Ectodermal cell (in vitro differentiated cells): Measurements from ENCODE around the gene DACT2.

ENCODE experiments used
- H3K27ac ChIP-seq: 2 replicates; pipeline ENCODE4 v1.7.0; 2013; ENCODE audit warnings: mild to moderate bottlenecking, low read depth, low read length; ENCODE audit not compliant: insufficient read depth, poor library complexity, severe bottlenecking
- H3K27me3 ChIP-seq: 2 replicates; pipeline ENCODE4 v1.7.0; 2013; ENCODE audit warnings: mild to moderate bottlenecking, low read length; ENCODE audit not compliant: insufficient read depth, control insufficient read depth, poor library complexity, severe bottlenecking
- H3K36me3 ChIP-seq: one replicate; pipeline ENCODE4 v1.7.0; 2013; ENCODE audit warnings: low read length; ENCODE audit not compliant: control insufficient read depth, insufficient read depth
- H3K4me1 ChIP-seq: one replicate; pipeline ENCODE4 v1.7.0; 2013; ENCODE audit warnings: low read length; ENCODE audit not compliant: control insufficient read depth, insufficient read depth
- H3K4me3 ChIP-seq: 2 replicates; pipeline ENCODE4 v1.7.0; 2013; ENCODE audit warnings: low read depth, low read length, control low read depth; ENCODE audit not compliant: insufficient read depth
- H3K9me3 ChIP-seq: 2 replicates; pipeline ENCODE4 v1.7.0; 2013; ENCODE audit warnings: mild to moderate bottlenecking, low read length, moderate library complexity; ENCODE audit not compliant: control insufficient read depth
- WGBS, 2 experiments: methylation state at CpG; one replicate each; pipeline ENCODE4 v1.1.7; 2013; ENCODE audit warnings: missing lambda C conversion rate in 2 of 2; 5-methylcytosine and 5-hydroxymethylcytosine counted together

DACT2 gene

GRCh38 chr6:168348186-168348585, 28.6 kb upstream of the DACT2 start:
- WGBS, 2 experiments: 83 to 84% methylated on average over 8 of the region's 8 CpGs
- no peaks in the 10 kb centered on the region for H3K9me3 ChIP-seq

GRCh38 chr6:168347615-168348014, 28.0 kb upstream of the DACT2 start:
- 94% methylated on average over 17 of the region's 17 CpGs for WGBS, 2 experiments
- Histone ChIP-seq H3K27me3 (no peaks in the 10 kb centered on the region), H3K4me3 (no peak overlapping the region), H3K4me1 (no peaks in the 10 kb centered on the region), H3K36me3 (no peaks in the 10 kb centered on the region), H3K27ac (no peak overlapping the region), H3K9me3 (no peaks in the 10 kb centered on the region)

More at GRCh38 chr6:168348186-168348585, 28.6 kb upstream of the DACT2 start:
- Histone ChIP-seq H3K4me3 (no peak overlapping the region), H3K27ac (no peak overlapping the region), H3K36me3 (no peaks in the 10 kb centered on the region), H3K27me3 (no peaks in the 10 kb centered on the region), H3K4me1 (no peaks in the 10 kb centered on the region)

- Histone ChIP-seq H3K27me3 (no peaks in the 10 kb centered on the region), H3K4me1 (no peaks in the 10 kb centered on the region), H3K27ac (no peak overlapping the region), H3K4me3 (no peak overlapping the region), H3K36me3 (no peaks in the 10 kb centered on the region), H3K9me3 (no peaks in the 10 kb centered on the region)
- WGBS, 2 experiments: 91 to 97% methylated on average over 7 of the region's 7 CpGs
Measured at GRCh38 chr6:168347053-168347452, 27.5 kb upstream of the DACT2 start.

GRCh38 chr6:168345896-168346754, 26.5 kb upstream of the DACT2 start:
- no peak overlapping the region for H3K4me3 ChIP-seq
- H3K4me1 ChIP-seq: no peaks in the 10 kb centered on the region
- no peaks in the 10 kb centered on the region for H3K36me3 ChIP-seq
- WGBS, 2 experiments: 86 to 90% methylated on average over 25 to 26 of the region's 33 CpGs
- H3K27me3 ChIP-seq: no peaks in the 10 kb centered on the region
- no peak overlapping the region for H3K27ac ChIP-seq
- H3K9me3 ChIP-seq: no peaks in the 10 kb centered on the region

GRCh38 chr6:168345266-168345665, 25.7 kb upstream of the DACT2 start:
- Histone ChIP-seq H3K27me3 (no peaks in the 10 kb centered on the region), H3K36me3 (no peaks in the 10 kb centered on the region), H3K27ac (no peak overlapping the region), H3K9me3 (no peaks in the 10 kb centered on the region), H3K4me3 (no peak overlapping the region), H3K4me1 (no peaks in the 10 kb centered on the region)
- WGBS, 2 experiments: 91 to 93% methylated on average over 18 of the region's 18 CpGs

GRCh38 chr6:168344338-168344737, 24.8 kb upstream of the DACT2 start:
- Histone ChIP-seq H3K27ac (no peak overlapping the region), H3K4me1 (no peaks in the 10 kb centered on the region), H3K36me3 (no peaks in the 10 kb centered on the region), H3K27me3 (no peaks in the 10 kb centered on the region), H3K9me3 (no peaks in the 10 kb centered on the region), H3K4me3 (no peak overlapping the region)
- 94 to 95% methylated on average over 2 of the region's 2 CpGs for WGBS, 2 experiments

- no peaks in the 10 kb centered on the region for H3K9me3 ChIP-seq
- no peak overlapping the region for H3K4me3 ChIP-seq
- 88 to 89% methylated on average over 24 of the region's 24 CpGs for WGBS, 2 experiments
- H3K36me3 ChIP-seq: no peaks in the 10 kb centered on the region
- no peaks in the 10 kb centered on the region for H3K27me3 ChIP-seq
- no peaks in the 10 kb centered on the region for H3K4me1 ChIP-seq
- H3K27ac ChIP-seq: no peak overlapping the region
Measured at GRCh38 chr6:168343239-168344150, 23.9 kb upstream of the DACT2 start.

GRCh38 chr6:168342636-168343035, 23.1 kb upstream of the DACT2 start:
- no peaks in the 10 kb centered on the region for H3K4me1 ChIP-seq
- H3K9me3 ChIP-seq: no peaks in the 10 kb centered on the region
- H3K36me3 ChIP-seq: no peaks in the 10 kb centered on the region
- H3K4me3 ChIP-seq: no peak overlapping the region
- H3K27me3 ChIP-seq: no peaks in the 10 kb centered on the region
- WGBS, 2 experiments: 91 to 94% methylated on average over 17 of the region's 17 CpGs
- H3K27ac ChIP-seq: no peak overlapping the region

- no peaks in the 10 kb centered on the region for H3K4me1 ChIP-seq
- 87% methylated on average over 7 to 8 of the region's 8 CpGs for whole genome bisulfite sequencing, 2 experiments
- H3K9me3 ChIP-seq: no peaks in the 10 kb centered on the region
- no peak overlapping the region for H3K4me3 ChIP-seq
- H3K27ac ChIP-seq: no peak overlapping the region
- H3K36me3 ChIP-seq: no peaks in the 10 kb centered on the region
- no peaks in the 10 kb centered on the region for H3K27me3 ChIP-seq
Measured at GRCh38 chr6:168341280-168341900, 21.8 kb upstream of the DACT2 start.

GRCh38 chr6:168340819-168341218, 21.2 kb upstream of the DACT2 start:
- WGBS, 2 experiments: 94 to 95% methylated on average over 10 of the region's 10 CpGs
- H3K27ac ChIP-seq: no peak overlapping the region
- no peaks in the 10 kb centered on the region for H3K4me1 ChIP-seq
- H3K36me3 ChIP-seq: no peaks in the 10 kb centered on the region
- no peak overlapping the region for H3K4me3 ChIP-seq
- no peaks in the 10 kb centered on the region for H3K27me3 ChIP-seq
- H3K9me3 ChIP-seq: no peaks in the 10 kb centered on the region
